IMR-90 (cell line): ENCODE data around the gene SLC5A3. TPM values are rescaled to one million over a fixed set of nuclear protein-coding genes. Genes with fewer than 3 reads are reported as not detected.

Experiments
- ATAC-seq: fragments of 200-7000 bp; cut with Tn5 transposase; 2 replicates; pipeline ENCODE4 v1.9.1; 2020; ENCODE audit warnings: low read depth, mild to moderate bottlenecking, moderate library complexity
- BruUV-seq: library from RNA; stranded (reverse); fragments of 400-500 nt; replicated peaks from 2 replicates; lab custom pipeline; 2021; lab: Mats Ljungman, UMichigan
- CTCF ChIA-PET: fragments of 300-600 bp; formaldehyde crosslinking; extraction: SDS; loops from one replicate; lab custom pipeline; 2021; ENCODE audit warnings: antibody characterized with exemption; lab: Yijun Ruan, JAX
- POLR2A ChIA-PET: fragments of 300-600 bp; sonication (Branson Sonifier 250); formaldehyde crosslinking; loops from one replicate; lab custom pipeline; 2022; ENCODE audit warnings: antibody characterized with exemption; ENCODE audit not compliant: unreplicated experiment; lab: Charles Lee
- DNase-seq: peaks from one replicate; pipeline ENCODE4 v3.0.0; 2013
- H2AFZ ChIP-seq: replicated peaks from 2 replicates; pipeline ENCODE3; 2013; ENCODE audit warnings: low read length, mild to moderate bottlenecking; ENCODE audit not compliant: poor library complexity
- H2AK5ac ChIP-seq: 2 replicates; pipeline ENCODE4 v1.6.1; 2013; ENCODE audit warnings: low read depth, low read length, inconsistent platforms
- H2AK9ac ChIP-seq: replicated peaks from 2 replicates; pipeline ENCODE3; 2013; ENCODE audit warnings: mild to moderate bottlenecking, low read depth, low read length, moderate library complexity; ENCODE audit not compliant: poor library complexity
- H2BK120ac ChIP-seq: 2 replicates; pipeline ENCODE4 v1.6.1; 2013; ENCODE audit warnings: low read depth, low read length, inconsistent platforms
- H2BK15ac ChIP-seq: 3 replicates; pipeline ENCODE4 v1.6.1; 2013; ENCODE audit warnings: low read depth, low read length, inconsistent platforms
- H2BK20ac ChIP-seq: 2 replicates; pipeline ENCODE4 v1.6.1; 2013; ENCODE audit warnings: low read depth, mild to moderate bottlenecking, inconsistent platforms, low read length, moderate library complexity
- H2BK5ac ChIP-seq: 2 replicates; pipeline ENCODE4 v1.6.1; 2013; ENCODE audit warnings: mild to moderate bottlenecking, low read depth, low read length, inconsistent platforms; ENCODE audit not compliant: poor library complexity, severe bottlenecking
- H3K14ac ChIP-seq: replicated peaks from 2 replicates; pipeline ENCODE4 v1.6.1; 2013; ENCODE audit warnings: low read depth, low read length, inconsistent platforms
- H3K18ac ChIP-seq: 2 replicates; pipeline ENCODE4 v1.6.1; 2013; ENCODE audit warnings: low read depth, low read length, control low read depth
- H3K23ac ChIP-seq: 2 replicates; pipeline ENCODE4 v1.6.1; 2013; ENCODE audit warnings: low read depth, low read length, inconsistent platforms
- H3K27ac ChIP-seq: 2 replicates; pipeline ENCODE4 v1.5.1; 2013; ENCODE audit warnings: mild to moderate bottlenecking, control low read depth, low read length; ENCODE audit not compliant: insufficient read depth
- H3K27me3 ChIP-seq: 2 replicates; pipeline ENCODE4 v1.6.1; 2013; ENCODE audit warnings: low read length; ENCODE audit not compliant: control insufficient read depth, insufficient read depth
- H3K36me3 ChIP-seq: 2 replicates; pipeline ENCODE4 v1.6.1; 2013; ENCODE audit warnings: low read length, mixed read lengths; ENCODE audit not compliant: control insufficient read depth, insufficient read depth
- H3K4ac ChIP-seq: 2 replicates; pipeline ENCODE4 v1.6.1; 2013; ENCODE audit warnings: low read depth, low read length, inconsistent platforms
- H3K4me1 ChIP-seq: 2 replicates; pipeline ENCODE4 v1.6.1; 2013; ENCODE audit warnings: low read length, mixed read lengths; ENCODE audit not compliant: control insufficient read depth, insufficient read depth
- H3K4me2 ChIP-seq: 2 replicates; pipeline ENCODE4 v1.6.1; 2013; ENCODE audit warnings: low read depth, mild to moderate bottlenecking, control low read depth, low read length, moderate library complexity
- H3K4me3 ChIP-seq: 2 replicates; pipeline ENCODE4 v1.5.1; 2013; ENCODE audit warnings: low read depth, mild to moderate bottlenecking, control low read depth, low read length, moderate library complexity; ENCODE audit not compliant: insufficient read depth
- H3K56ac ChIP-seq: 2 replicates; pipeline ENCODE4 v1.6.1; 2013; ENCODE audit warnings: low read length, inconsistent platforms; ENCODE audit not compliant: insufficient read depth; ENCODE audit errors: extremely low read depth
- H3K79me1 ChIP-seq, 2 experiments: 2 replicates each; pipeline ENCODE4 v1.6.1; 2013; ENCODE audit warnings: low read length in 2 of 2, inconsistent platforms in 1 of 2, low read depth in 1 of 2
- H3K9ac ChIP-seq: 2 replicates; pipeline ENCODE4 v1.6.1; 2013; ENCODE audit warnings: low read depth, low read length, control low read depth
- H3K9me1 ChIP-seq: 2 replicates; pipeline ENCODE4 v1.6.1; 2013; ENCODE audit warnings: low read length, inconsistent platforms; ENCODE audit not compliant: insufficient read depth
- H3K9me3 ChIP-seq: 2 replicates; pipeline ENCODE4 v1.6.1; 2013; ENCODE audit warnings: low read length; ENCODE audit not compliant: control insufficient read depth, insufficient read depth
- H4K20me1 ChIP-seq: 2 replicates; pipeline ENCODE4 v1.6.1; 2013; ENCODE audit warnings: low read length, inconsistent platforms; ENCODE audit not compliant: insufficient read depth
- H4K5ac ChIP-seq: 2 replicates; pipeline ENCODE4 v1.6.1; 2013; ENCODE audit warnings: mild to moderate bottlenecking, low read depth, low read length, control low read depth
- H4K8ac ChIP-seq, 2 experiments: 2 replicates each; pipeline ENCODE4 v1.6.1; 2013; ENCODE audit warnings: low read depth in 2 of 2, low read length in 2 of 2, control low read depth in 1 of 2, inconsistent platforms in 1 of 2
- H4K91ac ChIP-seq: 2 replicates; pipeline ENCODE4 v1.6.1; 2013; ENCODE audit warnings: low read depth, low read length, inconsistent platforms; ENCODE audit not compliant: insufficient read depth
- BHLHE40 ChIP-seq: fragments of 150-350 bp; IDR thresholded peaks from 2 replicates; pipeline ENCODE4 v1.6.1; 2016; ENCODE audit warnings: mild to moderate bottlenecking, low read depth, low read length
- CEBPB ChIP-seq: IDR thresholded peaks from 2 replicates; pipeline ENCODE4 v1.6.1; 2012; ENCODE audit warnings: low read depth, low read length, improper control_type of control experiment
- CHD1 ChIP-seq: IDR thresholded peaks from 2 replicates; pipeline ENCODE4 v1.6.1; 2012; ENCODE audit warnings: low read depth, low read length, improper control_type of control experiment
- CTCF ChIP-seq: conservative IDR thresholded peaks from 2 replicates; pipeline ENCODE4 v1.5.1; 2012; ENCODE audit warnings: mild to moderate bottlenecking, low read depth, low read length, improper control_type of control experiment
- ELK1 ChIP-seq: fragments of 150-350 bp; IDR thresholded peaks from 2 replicates; pipeline ENCODE4 v1.6.1; 2016; ENCODE audit warnings: low read depth, mild to moderate bottlenecking, low read length, moderate library complexity, borderline replicate concordance
- FOS ChIP-seq: fragments of 150-350 bp; IDR thresholded peaks from 2 replicates; pipeline ENCODE4 v1.6.1; 2016; ENCODE audit warnings: low read depth, low read length
- MAFK ChIP-seq: IDR thresholded peaks from 2 replicates; pipeline ENCODE4 v1.6.1; 2012; ENCODE audit warnings: low read depth, low read length, improper control_type of control experiment
- MAZ ChIP-seq: IDR thresholded peaks from 2 replicates; pipeline ENCODE4 v1.6.1; 2012; ENCODE audit warnings: low read depth, mild to moderate bottlenecking, low read length, improper control_type of control experiment, moderate library complexity, borderline replicate concordance
- MXI1 ChIP-seq: IDR thresholded peaks from 2 replicates; pipeline ENCODE4 v1.6.1; 2012; ENCODE audit warnings: low read depth, mild to moderate bottlenecking, low read length, moderate library complexity, borderline replicate concordance
- NFE2L2 ChIP-seq: fragments of 150-350 bp; IDR thresholded peaks from 2 replicates; pipeline ENCODE4 v1.6.1; 2016; ENCODE audit warnings: low read depth, mild to moderate bottlenecking, low read length
- POLR2A ChIP-seq: IDR thresholded peaks from 2 replicates; pipeline ENCODE4 v1.6.1; 2012; ENCODE audit warnings: mild to moderate bottlenecking, low read depth, low read length
- RAD21 ChIP-seq: IDR thresholded peaks from 2 replicates; pipeline ENCODE4 v1.6.1; 2012; ENCODE audit warnings: low read length, improper control_type of control experiment
- RCOR1 ChIP-seq: IDR thresholded peaks from 2 replicates; pipeline ENCODE4 v1.6.1; 2012; ENCODE audit warnings: mild to moderate bottlenecking, low read length, improper control_type of control experiment; ENCODE audit not compliant: insufficient replicate concordance
- RFX5 ChIP-seq: IDR thresholded peaks from 2 replicates; pipeline ENCODE4 v1.8.0; 2012; ENCODE audit warnings: low read depth, mild to moderate bottlenecking, low read length, moderate library complexity
- SMC3 ChIP-seq: fragments of 150-350 bp; IDR thresholded peaks from 2 replicates; pipeline ENCODE4 v1.6.1; 2016; ENCODE audit warnings: low read depth, mild to moderate bottlenecking, antibody characterized with exemption, low read length, moderate library complexity
- USF2 ChIP-seq: fragments of 150-350 bp; IDR thresholded peaks from 2 replicates; pipeline ENCODE4 v1.6.1; 2017; ENCODE audit warnings: mild to moderate bottlenecking, antibody characterized with exemption, low read length, low read depth
- WGBS, 2 experiments: methylation state at CpG; one replicate each; pipeline versions ENCODE4 v1.1.5 to v1.1.7; 2013; ENCODE audit warnings: missing lambda C conversion rate in 2 of 2; ENCODE audit not compliant: insufficient read length in 1 of 2; ENCODE audit errors: extremely low coverage in 2 of 2; 5-methylcytosine and 5-hydroxymethylcytosine counted together
- dilution Hi-C: fragments of 300-500 bp; cut with HindIII; formaldehyde crosslinking; loops from one replicate; pipeline ENCODE4 v1.14.3; 2018; ENCODE audit warnings: low sequenced_read_pairs; ENCODE audit not compliant: unreplicated experiment
- in situ Hi-C: fragments of 300-500 bp; cut with MboI; formaldehyde crosslinking; loops from 3 replicates; pipeline ENCODE4 v1.14.3; 2019; ENCODE audit warnings: low sequenced_read_pairs, inconsistent platforms, mixed read lengths
- intact Hi-C: fragments of 100-400 bp; cut with micrococcal nuclease; formaldehyde crosslinking; loops from 2 replicates; pipeline ENCODE4 v1.10.0; 2022
- polyA plus RNA-seq, 3 experiments: library from polyadenylated mRNA; depleted of rRNA; stranded (reverse); fragments of >200 nt; gene quantifications; 2 replicates each; pipeline ENCODE4 v1.2.3, GENCODE V29; 2012; ENCODE audit warnings: low replicate concordance in 1 of 3
- total RNA-seq: library from RNA; depleted of rRNA; stranded (reverse); fragments of >200 nt; gene quantifications from 2 replicates; pipeline ENCODE4 v1.2.3, GENCODE V29; 2012

The SLC5A3 gene
- total and polyA plus RNA-seq, 2 of the 4 experiments (the other 2 are of a cell fraction): 1.8 to 9.9 TPM

- H2BK20ac ChIP-seq: no peak overlapping the region
- POLR2A ChIA-PET: no interaction called here
- peaks cover 3% of the 10 kb centered on the region for H3K9me1 ChIP-seq
- no peaks in the 10 kb centered on the region for H3K27me3 ChIP-seq
- H2BK120ac ChIP-seq: no peak overlapping the region
- in situ Hi-C loops: no loop called here
- peaks cover 25% of the 10 kb centered on the region for H4K20me1 ChIP-seq
- H4K5ac ChIP-seq: no peak overlapping the region
- no peak overlapping the region for H3K9ac ChIP-seq
- BruUV-seq: no TSS peak
- no peak overlapping the region for H2AK9ac ChIP-seq
- no peak overlapping the region for H3K4ac ChIP-seq
- no peak overlapping the region for H3K27ac ChIP-seq
- dilution Hi-C loops: no loop called here
- H3K36me3 ChIP-seq: peaks cover 5% of the 10 kb centered on the region
- WGBS, 2 experiments: no CpG with 5 or more reads among the region's 4 CpGs
- DNase-seq (no peak), ATAC-seq (no peak)
- CTCF ChIA-PET: no interaction called here
- H3K4me1 ChIP-seq: peaks cover 4% of the 10 kb centered on the region; the same call in 1 of the 2 replicates
- H2BK5ac ChIP-seq: no peak overlapping the region
- no peak overlapping the region for H3K14ac ChIP-seq
- H3K4me2 ChIP-seq: no peak overlapping the region
- no peak overlapping the region for H4K8ac ChIP-seq
- intact Hi-C loops: no loop called here
- H4K91ac ChIP-seq: no peak overlapping the region
- no peak overlapping the region for H3K4me3 ChIP-seq
- no peak overlapping the region for H3K56ac ChIP-seq
- no peaks in the 10 kb centered on the region for H3K9me3 ChIP-seq
- H3K18ac ChIP-seq: no peak overlapping the region
- no peak overlapping the region for H2BK15ac ChIP-seq
- no peak overlapping the region for H2AFZ ChIP-seq
- no peak overlapping the region for H3K23ac ChIP-seq
- H3K79me1 ChIP-seq: peaks cover 45 to 72% of the 10 kb centered on the region in 2 experiments
- TF ChIP-seq ELK1: no peak
- no peak for TF ChIP-seq NFE2L2
- TF ChIP-seq CHD1: no peak
- TF ChIP-seq MAZ: no peak
- no peak for TF ChIP-seq FOS
- no peak for TF ChIP-seq RCOR1
- no peak for TF ChIP-seq RFX5
- TF ChIP-seq RAD21: no peak
- no peak for TF ChIP-seq USF2
- TF ChIP-seq SMC3: no peak
- no peak for TF ChIP-seq CTCF
- TF ChIP-seq POLR2A: no peak
- TF ChIP-seq MAFK: no peak
- TF ChIP-seq MXI1: no peak
- no peak for TF ChIP-seq BHLHE40
- no peak for TF ChIP-seq CEBPB
- no peak overlapping the region for H2AK5ac ChIP-seq
Observed at GRCh38 chr21:34082769-34083168, 9.4 kb downstream of the SLC5A3 start.
